Retinal pigment epithelial cell (primary cell): ENCODE results near the gene ESRRA.

Experiments used
- DNase-seq: peaks from one replicate; pipeline ENCODE4 v3.0.0-alpha.2; 2010; ENCODE audit warnings: low read depth
- H3K4me3 ChIP-seq: 2 replicates; pipeline ENCODE4 v1.5.1; 2011; ENCODE audit warnings: mild to moderate bottlenecking, low read length, control low read depth, moderate library complexity
- TF ChIP-seq, protein P1 (sequence below): conservative IDR thresholded peaks from 2 replicates; pipeline ENCODE4 v1.5.1; 2011; ENCODE audit warnings: low read depth, low read length, control low read depth, inconsistent platforms

ESRRA gene

DNA sequence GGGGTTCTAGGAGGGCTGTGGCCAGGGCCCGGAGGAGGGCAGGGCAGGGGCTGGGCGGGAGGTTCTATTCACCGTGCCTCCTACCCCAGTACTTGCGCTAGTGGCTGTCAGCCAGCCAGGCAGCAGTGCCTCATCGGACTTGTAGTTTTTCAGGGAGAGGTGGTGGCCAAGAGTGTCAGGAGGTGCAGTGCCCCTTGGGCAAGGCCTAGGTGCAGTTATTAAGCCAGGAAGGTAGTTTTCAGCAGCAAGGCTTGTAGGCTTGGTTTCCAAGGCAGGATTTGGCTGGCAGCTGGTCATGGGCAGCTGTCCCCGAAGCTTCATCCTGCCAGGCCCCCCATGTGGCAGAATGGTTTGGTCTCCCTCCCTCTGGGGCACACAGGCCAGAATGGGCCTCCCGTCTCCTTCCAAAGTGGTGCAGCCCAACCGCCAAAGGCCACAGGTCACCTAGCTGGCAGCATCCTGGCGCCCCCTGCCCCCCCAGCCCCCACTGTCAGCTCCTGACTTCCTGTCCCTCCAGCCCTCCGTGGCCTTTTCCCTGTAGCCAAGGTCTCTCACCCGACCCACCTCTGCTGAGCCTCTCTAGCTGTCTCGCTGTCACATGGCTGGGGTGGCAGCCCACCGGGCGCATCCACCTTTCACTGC lies 43.2 kb downstream of the ESRRA start:
- H3K4me3 ChIP-seq = no peak overlapping the region
- no peak for DNase-seq
- TF ChIP-seq, protein P1, sequence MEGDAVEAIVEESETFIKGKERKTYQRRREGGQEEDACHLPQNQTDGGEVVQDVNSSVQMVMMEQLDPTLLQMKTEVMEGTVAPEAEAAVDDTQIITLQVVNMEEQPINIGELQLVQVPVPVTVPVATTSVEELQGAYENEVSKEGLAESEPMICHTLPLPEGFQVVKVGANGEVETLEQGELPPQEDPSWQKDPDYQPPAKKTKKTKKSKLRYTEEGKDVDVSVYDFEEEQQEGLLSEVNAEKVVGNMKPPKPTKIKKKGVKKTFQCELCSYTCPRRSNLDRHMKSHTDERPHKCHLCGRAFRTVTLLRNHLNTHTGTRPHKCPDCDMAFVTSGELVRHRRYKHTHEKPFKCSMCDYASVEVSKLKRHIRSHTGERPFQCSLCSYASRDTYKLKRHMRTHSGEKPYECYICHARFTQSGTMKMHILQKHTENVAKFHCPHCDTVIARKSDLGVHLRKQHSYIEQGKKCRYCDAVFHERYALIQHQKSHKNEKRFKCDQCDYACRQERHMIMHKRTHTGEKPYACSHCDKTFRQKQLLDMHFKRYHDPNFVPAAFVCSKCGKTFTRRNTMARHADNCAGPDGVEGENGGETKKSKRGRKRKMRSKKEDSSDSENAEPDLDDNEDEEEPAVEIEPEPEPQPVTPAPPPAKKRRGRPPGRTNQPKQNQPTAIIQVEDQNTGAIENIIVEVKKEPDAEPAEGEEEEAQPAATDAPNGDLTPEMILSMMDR = no peak

DNA sequence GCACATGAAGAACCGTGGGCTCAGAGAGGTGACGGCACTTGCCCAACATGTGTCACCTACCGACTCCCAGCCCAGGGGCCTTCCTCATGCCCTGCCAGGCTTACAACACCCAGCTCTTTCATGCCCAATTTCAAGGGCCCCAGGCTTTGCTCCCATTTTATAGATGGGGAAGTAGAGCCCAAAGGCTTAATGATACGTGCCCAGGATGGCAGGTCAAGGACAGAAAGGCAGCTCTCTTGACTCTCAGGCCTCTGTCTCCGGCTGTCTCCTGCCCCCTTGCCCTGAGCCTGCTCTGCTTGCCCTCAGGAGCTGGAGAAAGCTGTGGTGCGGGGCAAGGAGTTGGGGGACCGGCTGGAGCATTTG lies 43.7 kb downstream of the ESRRA start:
- TF ChIP-seq, protein P1 = no peak
- DNase-seq = no peak
- no peak overlapping the region for H3K4me3 ChIP-seq

DNA sequence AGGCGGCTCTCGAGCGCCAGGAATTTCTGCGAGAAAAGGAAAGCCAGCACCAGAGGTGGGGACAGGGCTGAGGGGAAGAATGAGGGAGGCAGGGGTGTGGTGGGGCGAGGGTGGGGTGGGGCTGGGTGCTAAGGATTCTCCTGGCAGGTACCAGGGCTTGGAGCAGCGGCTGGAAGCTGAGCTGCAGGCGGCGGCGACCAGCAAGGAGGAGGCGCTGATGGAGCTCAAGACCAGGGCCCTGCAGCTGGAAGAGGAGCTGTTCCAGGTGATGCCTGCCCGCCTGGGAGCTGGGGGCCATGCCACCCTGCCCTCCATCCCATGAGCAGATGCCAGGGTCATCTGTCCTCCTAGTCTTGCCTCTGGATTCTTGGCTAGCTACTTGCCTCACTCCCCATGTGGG lies 44.1 kb downstream of the ESRRA start:
- no peak for DNase-seq
- H3K4me3 ChIP-seq = no peak overlapping the region
- TF ChIP-seq, protein P1 = no peak

DNA sequence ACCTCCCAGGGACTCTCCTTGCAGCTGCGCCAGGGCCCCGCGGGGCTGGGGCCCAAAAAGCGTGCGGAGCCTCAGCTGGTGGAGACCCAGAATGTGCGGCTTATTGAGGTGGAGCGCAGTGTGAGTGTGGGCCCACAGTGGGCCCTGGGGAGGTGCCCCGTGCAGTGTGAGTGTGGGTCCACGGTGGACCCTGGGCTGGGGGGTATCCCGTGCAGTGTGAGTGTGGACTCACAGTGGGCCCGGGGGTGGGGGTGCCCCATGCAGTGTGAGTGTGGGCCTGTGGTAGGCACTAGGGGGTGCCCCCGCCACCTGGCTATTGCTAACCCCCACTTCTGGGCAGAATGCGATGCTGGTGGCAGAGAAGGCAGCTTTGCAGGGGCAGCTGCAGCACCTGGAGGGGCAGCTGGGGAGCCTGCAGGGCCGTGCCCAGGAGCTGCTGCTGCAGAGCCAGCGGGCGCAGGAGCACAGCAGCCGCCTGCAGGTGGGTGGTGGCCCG lies 45.9 kb downstream of the ESRRA start:
- TF ChIP-seq, protein P1 = no peak
- DNase-seq = no peak
- H3K4me3 ChIP-seq = no peak overlapping the region

DNA sequence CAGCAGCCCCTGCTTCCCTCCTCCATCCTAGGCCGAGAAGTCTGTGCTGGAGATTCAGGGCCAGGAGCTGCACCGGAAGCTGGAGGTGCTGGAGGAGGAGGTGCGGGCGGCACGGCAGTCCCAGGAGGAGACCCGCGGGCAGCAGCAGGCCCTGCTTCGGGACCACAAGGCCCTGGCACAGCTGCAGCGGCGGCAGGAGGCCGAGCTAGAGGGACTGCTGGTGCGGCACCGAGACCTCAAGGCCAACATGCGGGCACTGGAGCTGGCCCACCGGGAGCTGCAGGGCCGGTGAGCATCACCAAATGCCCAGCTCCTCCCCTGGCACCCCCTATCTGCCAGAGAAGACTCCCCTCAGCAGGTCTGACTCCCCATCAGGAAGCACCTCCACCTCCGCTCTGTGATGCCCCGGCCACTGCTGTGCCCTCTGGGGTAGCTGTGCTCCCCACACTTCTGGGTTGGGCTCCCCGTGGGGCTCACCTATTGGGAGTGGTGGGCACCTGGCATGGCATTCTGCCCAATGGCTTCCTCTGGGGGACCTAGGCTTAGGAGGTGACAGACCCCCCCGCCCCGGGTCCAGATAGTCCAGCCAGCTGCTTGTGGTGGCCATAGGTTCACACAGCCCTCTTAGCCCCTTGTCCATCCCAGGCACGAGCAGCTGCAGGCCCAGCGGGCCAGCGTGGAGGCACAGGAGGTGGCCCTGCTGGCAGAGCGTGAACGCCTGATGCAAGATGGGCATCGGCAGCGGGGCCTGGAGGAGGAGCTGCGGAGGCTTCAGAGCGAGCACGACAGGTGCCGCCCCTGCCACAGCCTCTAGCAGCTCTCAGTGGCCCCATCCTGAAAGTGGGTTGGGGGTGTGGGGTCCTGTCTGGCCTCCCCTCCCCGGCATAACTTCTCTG lies 47.0 kb downstream of the ESRRA start:
- DNase-seq = no peak
- no peak overlapping the region for H3K4me3 ChIP-seq
- TF ChIP-seq, protein P1 = no peak

DNA sequence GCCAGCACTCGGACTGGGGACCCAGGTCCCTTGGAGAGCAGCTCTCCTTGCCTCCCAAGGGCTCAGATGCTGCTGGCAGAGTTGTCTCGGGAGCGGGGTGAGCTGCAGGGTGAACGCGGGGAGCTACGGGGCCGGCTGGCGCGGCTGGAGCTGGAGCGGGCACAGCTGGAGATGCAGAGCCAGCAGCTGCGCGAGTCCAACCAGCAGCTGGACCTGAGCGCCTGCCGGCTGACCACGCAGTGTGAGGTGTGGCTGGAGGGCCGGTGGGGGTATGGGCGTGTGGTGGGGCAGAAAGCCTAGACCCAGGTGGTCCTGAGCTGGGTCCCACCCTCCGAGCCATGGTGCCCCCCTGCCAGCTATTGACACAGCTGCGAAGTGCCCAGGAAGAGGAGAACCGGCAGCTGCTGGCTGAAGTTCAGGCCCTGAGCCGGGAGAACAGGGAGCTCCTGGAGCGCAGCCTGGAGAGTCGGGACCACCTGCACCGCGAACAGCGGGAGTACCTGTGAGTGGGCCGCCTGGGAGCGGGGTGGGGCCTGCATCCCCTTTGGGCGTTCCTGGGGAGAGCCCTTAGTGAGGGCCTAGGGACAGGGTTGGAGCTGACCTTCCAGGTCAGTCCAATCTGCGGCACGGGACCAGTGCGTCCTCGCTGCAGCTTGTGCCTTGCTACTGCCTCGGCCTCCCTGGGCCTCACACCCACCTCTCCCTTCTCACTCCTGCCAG lies 47.8 kb downstream of the ESRRA start:
- TF ChIP-seq, protein P1 = no peak
- no peak overlapping the region for H3K4me3 ChIP-seq
- DNase-seq = no peak
